HepG2 (cell line): ENCODE data around the gene IFNAR1. TPM values are rescaled to one million over a fixed set of nuclear protein-coding genes. Genes with fewer than 3 reads are reported as not detected.

Experiments
- ATAC-seq: fragments of 200-7000 bp; cut with Tn5 transposase; 3 replicates; pipeline ENCODE4 v1.9.1; 2020; ENCODE audit warnings: mild to moderate bottlenecking, moderate library complexity
- BruUV-seq: library from RNA; stranded (reverse); fragments of 400-500 nt; replicated peaks from 2 replicates; lab custom pipeline; 2021; lab: Mats Ljungman, UMichigan
- CTCF ChIA-PET: fragments of 300-600 bp; formaldehyde crosslinking; extraction: SDS; loops from one replicate; lab custom pipeline; 2021; ENCODE audit warnings: low total read pairs, inconsistent platforms, low intra/inter-chr PET ratio; lab: Yijun Ruan, JAX
- POLR2A ChIA-PET: fragments of 350-600 bp; sonication (Branson Sonifier 250); formaldehyde crosslinking; loops from one replicate; lab custom pipeline; 2020; ENCODE audit warnings: antibody characterized with exemption, inconsistent platforms; lab: Yijun Ruan, JAX
- DNase-seq: peaks from one replicate; pipeline ENCODE4 v3.0.0-alpha.2; 2015; ENCODE audit warnings: low spot score
- FAIRE-seq: peaks from 3 replicates; lab custom pipeline; 2011; peaks lifted over from hg19 to GRCh38; lab: Jason Lieb, UNC
- H2AFZ ChIP-seq: one replicate; pipeline ENCODE4 v1.6.1; 2011; ENCODE audit warnings: low read length, inconsistent platforms
- H3K27ac ChIP-seq: fragments of 300-600 bp; 3 replicates; pipeline ENCODE4 v1.8.0; 2011; ENCODE audit warnings: mixed run types, mild to moderate bottlenecking, mixed read lengths, low read length, inconsistent platforms; ENCODE audit not compliant: insufficient read depth; ENCODE audit errors: extremely low read length
- H3K27me3 ChIP-seq, 2 experiments: fragments of 200-600 bp in 1 of 2; 2 replicates in 1 of 2; 3 replicates in 1 of 2; pipeline versions ENCODE4 v1.6.0 to v1.8.0; 2011; ENCODE audit warnings: low read length in 2 of 2, mild to moderate bottlenecking in 2 of 2, moderate library complexity in 2 of 2, inconsistent platforms in 1 of 2; ENCODE audit not compliant: insufficient read depth in 2 of 2, control insufficient read depth in 1 of 2
- H3K36me3 ChIP-seq, 2 experiments: fragments of 200-600 bp in 1 of 2; replicated peaks in 1 of 2; 2 replicates in 1 of 2; 3 replicates in 1 of 2; pipeline versions ENCODE4 v1.5.1 to v1.8.0; 2011; ENCODE audit warnings: low read length in 2 of 2, inconsistent platforms in 1 of 2; ENCODE audit not compliant: insufficient read depth in 2 of 2, control insufficient read depth in 1 of 2
- H3K4me1 ChIP-seq: 2 replicates; pipeline ENCODE4 v1.5.1; 2012; ENCODE audit warnings: low read length, inconsistent platforms; ENCODE audit not compliant: insufficient read depth
- H3K4me2 ChIP-seq: 2 replicates; pipeline ENCODE4 v1.6.0; 2011; ENCODE audit warnings: low read depth, low read length, inconsistent platforms
- H3K4me3 ChIP-seq, 3 experiments: fragments of 200-600 bp in 1 of 3; sonication (generic), shearing (Covaris generic) in 1 of 3; replicated peaks in 1 of 3; 2 replicates each; pipeline ENCODE4 v1.5.1; 2011 to 2016; ENCODE audit warnings: low read length in 3 of 3, inconsistent platforms in 2 of 3, low read depth in 2 of 3, mild to moderate bottlenecking in 2 of 3, control low read depth in 1 of 3, mixed read lengths in 1 of 3; ENCODE audit not compliant: insufficient read depth in 1 of 3
- H3K79me2 ChIP-seq: one replicate; pipeline ENCODE4 v1.6.1; 2011; ENCODE audit warnings: low read length, inconsistent platforms; ENCODE audit not compliant: insufficient read depth
- H3K9ac ChIP-seq: 2 replicates; pipeline ENCODE4 v1.6.0; 2011; ENCODE audit warnings: mild to moderate bottlenecking, low read depth, low read length, inconsistent platforms; ENCODE audit not compliant: insufficient read depth
- H3K9me3 ChIP-seq: 2 replicates; pipeline ENCODE4 v1.5.1; 2012; ENCODE audit warnings: mild to moderate bottlenecking, low read length
- H4K20me1 ChIP-seq: 2 replicates; pipeline ENCODE4 v1.6.0; 2011; ENCODE audit warnings: inconsistent platforms, mild to moderate bottlenecking, low read length, moderate library complexity; ENCODE audit not compliant: insufficient read depth
- ARID2 ChIP-seq: sonication (generic); formaldehyde crosslinking; IDR thresholded peaks from 2 replicates; pipeline ENCODE4 v1.8.1; 2022; ENCODE audit warnings: mild to moderate bottlenecking, missing genetic modification reagents, borderline replicate concordance
- FOXK2 ChIP-seq: fragments of 450-650 bp; IDR thresholded peaks from 2 replicates; pipeline ENCODE4 v1.6.1; 2016
- HMG20B ChIP-seq: conservative IDR thresholded peaks from 2 replicates; pipeline ENCODE4 v1.6.1; 2016; ENCODE audit warnings: missing genetic modification reagents, missing compliant biosample characterization
- KDM2A ChIP-seq: sonication (generic); formaldehyde crosslinking; IDR thresholded peaks from 2 replicates; pipeline ENCODE4 v1.4.0; 2020; ENCODE audit warnings: low read depth, missing genetic modification reagents, borderline replicate concordance
- MYNN ChIP-seq: sonication (generic); formaldehyde crosslinking; IDR thresholded peaks from 2 replicates; pipeline ENCODE4 v1.4.0; 2020; ENCODE audit warnings: mild to moderate bottlenecking, low read depth, missing genetic modification reagents
- PHF5A ChIP-seq: IDR thresholded peaks from one replicate; pipeline ENCODE4 v1.6.1; 2018; ENCODE audit warnings: low read depth, missing genetic modification reagents; ENCODE audit not compliant: unreplicated experiment
- YEATS2 ChIP-seq: sonication (generic); formaldehyde crosslinking; IDR thresholded peaks from 2 replicates; pipeline ENCODE4 v1.4.0; 2020; ENCODE audit warnings: missing genetic modification reagents, borderline replicate concordance
- ZNF10 ChIP-seq: sonication (generic); formaldehyde crosslinking; IDR thresholded peaks from 2 replicates; pipeline ENCODE4 v1.4.0; 2020; ENCODE audit warnings: mild to moderate bottlenecking, low read depth, missing genetic modification reagents, borderline replicate concordance
- ZNF232 ChIP-seq: sonication (generic); formaldehyde crosslinking; IDR thresholded peaks from 2 replicates; pipeline ENCODE4 v1.4.0; 2020; ENCODE audit warnings: missing genetic modification reagents, borderline replicate concordance
- ZNF510 ChIP-seq: sonication (generic); formaldehyde crosslinking; IDR thresholded peaks from 2 replicates; pipeline ENCODE4 v1.4.0; 2020; ENCODE audit warnings: low read depth, mild to moderate bottlenecking, missing genetic modification reagents
- ZNF7 ChIP-seq: IDR thresholded peaks from 2 replicates; pipeline ENCODE4 v1.6.1; 2016; ENCODE audit warnings: missing biosample characterization, missing genetic modification reagents
- ZNF703 ChIP-seq: sonication (generic); formaldehyde crosslinking; IDR thresholded peaks from 2 replicates; pipeline ENCODE4 v1.5.1; 2020; ENCODE audit warnings: missing genetic modification reagents, mild to moderate bottlenecking, moderate library complexity, borderline replicate concordance
- ZNF724P ChIP-seq: sonication (generic); formaldehyde crosslinking; IDR thresholded peaks from 2 replicates; pipeline ENCODE4 v1.8.0; 2022; ENCODE audit warnings: missing genetic modification reagents, borderline replicate concordance
- ZNF749 ChIP-seq: sonication (generic); formaldehyde crosslinking; IDR thresholded peaks from 2 replicates; pipeline ENCODE4 v1.8.0; 2022; ENCODE audit warnings: mild to moderate bottlenecking, missing genetic modification reagents, moderate library complexity, borderline replicate concordance
- WGBS: methylation state at CpG from one replicate; pipeline ENCODE4 v1.1.6; 2017; ENCODE audit warnings: low lambda C conversion rate; 5-methylcytosine and 5-hydroxymethylcytosine counted together
- in situ Hi-C: cut with HindIII; loops from 2 replicates; pipeline ENCODE4 v1.10.0; 2017; ENCODE audit warnings: low pct_unique_long_range_greater_than_20kb; ENCODE audit not compliant: extremely low pct_ligation_motif_present
- intact Hi-C: fragments of 100-400 bp; cut with micrococcal nuclease; formaldehyde crosslinking; loops from one replicate; pipeline ENCODE4 v1.10.0; 2022; ENCODE audit not compliant: unreplicated experiment
- polyA plus RNA-seq, 8 experiments: library from polyadenylated mRNA; depleted of rRNA in 3 of 8; stranded (reverse) in 7 of 8; unstranded in 1 of 8; fragments of >200 nt; fragmentation: Illumina TruSeq in 4 of 8; extraction: Trizol in 4 of 8; gene quantifications; 2 replicates each; pipeline versions ENCODE4 v1.2.1 to v1.2.3, GENCODE V29; 2011 to 2016; ENCODE audit warnings: low read depth in 4 of 8, missing spikeins in 1 of 8, mixed read lengths in 1 of 8; ENCODE audit not compliant: insufficient read depth in 1 of 8
- total RNA-seq, 5 experiments: library from RNA; depleted of rRNA; stranded (reverse); fragments of >200 nt; fragmentation: Illumina TruSeq; extraction: Trizol; gene quantifications; 2 replicates each; pipeline ENCODE4 v1.2.3, GENCODE V29; 2016; ENCODE audit warnings: low read depth in 1 of 5
- TF ChIP-seq, protein P1 (sequence below): sonication (generic); formaldehyde crosslinking; IDR thresholded peaks from 2 replicates; pipeline ENCODE4 v1.8.1; 2023; ENCODE audit warnings: mild to moderate bottlenecking, inconsistent platforms, moderate library complexity, missing genetic modification reagents, borderline replicate concordance
- TF ChIP-seq, protein P2 (sequence below): sonication (generic); formaldehyde crosslinking; IDR thresholded peaks from 2 replicates; pipeline ENCODE4 v1.8.1; 2023; ENCODE audit warnings: missing genetic modification reagents, inconsistent platforms, borderline replicate concordance
- TF ChIP-seq, protein P3 (sequence below): sonication (generic); formaldehyde crosslinking; IDR thresholded peaks from 2 replicates; pipeline ENCODE4 v1.4.0; 2020; ENCODE audit warnings: missing genetic modification reagents, borderline replicate concordance

Gene IFNAR1
- total and polyA plus RNA-seq, 2 of the 13 experiments (the other 11 are each of a cell fraction or from before 2014, with no cell fraction given), result 6.7 to 9.3 TPM

DNA sequence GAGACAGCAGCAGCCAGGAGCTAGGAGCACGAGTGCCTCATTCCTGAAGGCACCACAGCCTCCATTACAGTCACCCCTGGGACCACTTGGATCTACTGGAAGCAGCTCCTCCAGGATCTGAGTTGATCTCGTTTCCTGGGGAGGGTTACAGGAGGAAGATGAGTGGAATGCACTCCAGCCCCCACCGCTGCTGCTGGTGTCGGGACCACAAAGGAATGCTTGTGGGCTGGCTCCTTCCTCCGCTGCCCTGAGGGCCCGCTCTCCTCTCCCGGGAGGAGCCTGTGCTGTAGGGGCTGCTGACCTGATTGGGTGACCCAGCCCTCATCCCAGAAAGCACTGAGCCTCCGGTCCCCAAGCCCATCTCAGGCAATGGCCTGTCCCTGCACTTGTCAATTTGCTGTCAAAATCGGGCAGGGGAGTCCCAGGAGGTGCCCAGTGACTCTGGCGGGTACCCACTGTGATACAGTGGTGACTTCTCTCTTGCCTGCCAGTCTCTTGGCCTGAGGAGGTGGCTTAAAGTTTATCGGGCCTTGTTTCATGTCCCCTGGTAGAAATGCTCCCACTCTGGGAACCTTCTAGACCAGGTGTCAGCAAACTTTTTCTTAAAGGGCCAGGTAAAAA, 35.5 kb upstream of the IFNAR1 start:
- Histone ChIP-seq H3K4me2 (no peak overlapping the region), H3K4me3 (no peak overlapping the region), H3K79me2 (no peaks in the 10 kb centered on the region)
- FAIRE-seq, result no peak
- TF ChIP-seq ZNF510 (CRISPR knock-in tag) (no peak), ZNF10 (CRISPR knock-in tag) (no peak), ZNF232 (CRISPR knock-in tag) (no peak), ZNF703 (no peak), FOXK2 (no peak), PHF5A (CRISPR knock-in tag) (no peak), ZNF7 (no peak), HMG20B (CRISPR knock-in tag) (no peak), ARID2 (CRISPR knock-in tag) (no peak), ZNF724P (CRISPR knock-in tag) (no peak), YEATS2 (CRISPR knock-in tag) (no peak), KDM2A (no peak), ZNF749 (CRISPR knock-in tag) (no peak), MYNN (CRISPR knock-in tag) (no peak)
- TF ChIP-seq, protein P1, sequence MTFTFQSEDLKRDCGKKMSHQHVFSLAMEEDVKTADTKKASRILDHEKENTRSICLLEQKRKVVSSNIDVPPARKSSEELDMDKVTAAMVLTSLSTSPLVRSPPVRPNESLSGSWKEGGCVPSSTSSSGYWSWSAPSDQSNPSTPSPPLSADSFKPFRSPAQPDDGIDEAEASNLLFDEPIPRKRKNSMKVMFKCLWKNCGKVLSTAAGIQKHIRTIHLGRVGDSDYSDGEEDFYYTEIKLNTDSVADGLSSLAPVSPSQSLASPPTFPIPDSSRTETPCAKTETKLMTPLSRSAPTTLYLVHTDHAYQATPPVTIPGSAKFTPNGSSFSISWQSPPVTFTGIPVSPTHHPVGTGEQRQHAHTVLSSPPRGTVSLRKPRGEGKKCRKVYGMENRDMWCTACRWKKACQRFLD, result no peak
- TF ChIP-seq, protein P2, sequence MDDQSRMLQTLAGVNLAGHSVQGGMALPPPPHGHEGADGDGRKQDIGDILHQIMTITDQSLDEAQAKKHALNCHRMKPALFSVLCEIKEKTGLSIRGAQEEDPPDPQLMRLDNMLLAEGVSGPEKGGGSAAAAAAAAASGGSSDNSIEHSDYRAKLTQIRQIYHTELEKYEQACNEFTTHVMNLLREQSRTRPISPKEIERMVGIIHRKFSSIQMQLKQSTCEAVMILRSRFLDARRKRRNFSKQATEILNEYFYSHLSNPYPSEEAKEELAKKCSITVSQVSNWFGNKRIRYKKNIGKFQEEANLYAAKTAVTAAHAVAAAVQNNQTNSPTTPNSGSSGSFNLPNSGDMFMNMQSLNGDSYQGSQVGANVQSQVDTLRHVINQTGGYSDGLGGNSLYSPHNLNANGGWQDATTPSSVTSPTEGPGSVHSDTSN (CRISPR knock-in tag), result no peak
- TF ChIP-seq, protein P3, sequence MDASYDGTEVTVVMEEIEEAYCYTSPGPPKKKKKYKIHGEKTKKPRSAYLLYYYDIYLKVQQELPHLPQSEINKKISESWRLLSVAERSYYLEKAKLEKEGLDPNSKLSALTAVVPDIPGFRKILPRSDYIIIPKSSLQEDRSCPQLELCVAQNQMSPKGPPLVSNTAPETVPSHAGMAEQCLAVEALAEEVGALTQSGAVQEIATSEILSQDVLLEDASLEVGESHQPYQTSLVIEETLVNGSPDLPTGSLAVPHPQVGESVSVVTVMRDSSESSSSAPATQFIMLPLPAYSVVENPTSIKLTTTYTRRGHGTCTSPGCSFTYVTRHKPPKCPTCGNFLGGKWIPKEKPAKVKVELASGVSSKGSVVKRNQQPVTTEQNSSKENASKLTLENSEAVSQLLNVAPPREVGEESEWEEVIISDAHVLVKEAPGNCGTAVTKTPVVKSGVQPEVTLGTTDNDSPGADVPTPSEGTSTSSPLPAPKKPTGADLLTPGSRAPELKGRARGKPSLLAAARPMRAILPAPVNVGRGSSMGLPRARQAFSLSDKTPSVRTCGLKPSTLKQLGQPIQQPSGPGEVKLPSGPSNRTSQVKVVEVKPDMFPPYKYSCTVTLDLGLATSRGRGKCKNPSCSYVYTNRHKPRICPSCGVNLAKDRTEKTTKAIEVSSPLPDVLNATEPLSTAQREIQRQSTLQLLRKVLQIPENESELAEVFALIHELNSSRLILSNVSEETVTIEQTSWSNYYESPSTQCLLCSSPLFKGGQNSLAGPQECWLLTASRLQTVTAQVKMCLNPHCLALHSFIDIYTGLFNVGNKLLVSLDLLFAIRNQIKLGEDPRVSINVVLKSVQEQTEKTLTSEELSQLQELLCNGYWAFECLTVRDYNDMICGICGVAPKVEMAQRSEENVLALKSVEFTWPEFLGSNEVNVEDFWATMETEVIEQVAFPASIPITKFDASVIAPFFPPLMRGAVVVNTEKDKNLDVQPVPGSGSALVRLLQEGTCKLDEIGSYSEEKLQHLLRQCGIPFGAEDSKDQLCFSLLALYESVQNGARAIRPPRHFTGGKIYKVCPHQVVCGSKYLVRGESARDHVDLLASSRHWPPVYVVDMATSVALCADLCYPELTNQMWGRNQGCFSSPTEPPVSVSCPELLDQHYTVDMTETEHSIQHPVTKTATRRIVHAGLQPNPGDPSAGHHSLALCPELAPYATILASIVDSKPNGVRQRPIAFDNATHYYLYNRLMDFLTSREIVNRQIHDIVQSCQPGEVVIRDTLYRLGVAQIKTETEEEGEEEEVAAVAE (CRISPR knock-in tag), result no peak
- TF ChIP-seq, all 625 proteins: peak for 0
- 60% methylated on average over 2 of the region's 11 CpGs for WGBS
- no TSS peak for BruUV-seq
- Histone ChIP-seq H2AFZ (no peak overlapping the region), H3K36me3 (peaks cover 1 to 14% of the 10 kb centered on the region in 2 experiments; a peak in 2 of 5 replicates), H3K4me1 (peaks cover 25% of the 10 kb centered on the region), H3K9ac (no peak overlapping the region), H3K9me3 (no peaks in the 10 kb centered on the region), H3K27me3 (no peaks in the 10 kb centered on the region), H3K27ac (no peak overlapping the region), H4K20me1 (no peaks in the 10 kb centered on the region)
- in situ Hi-C loops, result no loop called here
- intact Hi-C loops, result no loop called here
- ChIA-PET POLR2A (no interaction called here), CTCF (no interaction called here)
- ATAC-seq (no peak), DNase-seq (no peak)
